Gastroesophageal sphincter (tissue), 4 donors: ENCODE data around the gene SLC22A25. TPM values are rescaled to one million over a fixed set of nuclear protein-coding genes. Genes with fewer than 3 reads are reported as not detected.
"Not testable (repeated sequence)": the region's sequence is repeated elsewhere in the genome, so short reads cannot be mapped to it uniquely, and the experiment has no call there.

ENCODE experiments used
- ATAC-seq: fragments of 150-250 bp; one replicate; pipeline ENCODE4 v1.9.1; 2016; ENCODE audit warnings: mild to moderate bottlenecking, moderate library complexity
- H3K27ac ChIP-seq, 4 donors: fragments of 200-600 bp; sonication (generic) in 3 of 4; 1 replicate in 3 of 4; 2 replicates in 1 of 4; pipeline ENCODE4 v1.5.1; 2016 to 2019
- H3K27me3 ChIP-seq: fragments of 200-600 bp; sonication (generic); one replicate; pipeline ENCODE4 v1.5.1; 2019
- H3K36me3 ChIP-seq, 2 donors: fragments of 200-600 bp; sonication (generic); one replicate each; pipeline ENCODE4 v1.5.1; 2019; ENCODE audit warnings: control low read depth in 1 of 2
- H3K4me1 ChIP-seq, 3 donors: fragments of 200-600 bp; sonication (generic); 1 replicate in 2 of 3; 2 replicates in 1 of 3; pipeline ENCODE4 v1.5.1; 2016 to 2019; ENCODE audit warnings: control low read depth in 2 of 3
- H3K4me3 ChIP-seq, 2 donors: fragments of 200-600 bp; sonication (generic); one replicate each; pipeline ENCODE4 v1.5.1; 2019; ENCODE audit warnings: mild to moderate bottlenecking in 1 of 2, moderate library complexity in 1 of 2
- H3K9me3 ChIP-seq, 3 donors: fragments of 200-600 bp; sonication (generic); one replicate each; pipeline ENCODE4 v1.5.1; 2017 to 2019; ENCODE audit warnings: control low read depth in 2 of 3
- CTCF ChIP-seq, 4 experiments: fragments of 200-600 bp in 2 of 4; fragments of 450-650 bp in 2 of 4; sonication (generic) in 1 of 4; IDR thresholded peaks; one replicate each; pipeline ENCODE4 v1.5.1; 2017 to 2019; ENCODE audit warnings: antibody characterized with exemption in 4 of 4, mild to moderate bottlenecking in 2 of 4, moderate library complexity in 2 of 4
- EP300 ChIP-seq: sonication (generic); formaldehyde crosslinking; IDR thresholded peaks from one replicate; pipeline ENCODE4 v1.6.1; 2017; ENCODE audit warnings: antibody characterized with exemption, mild to moderate bottlenecking
- POLR2A ChIP-seq, 2 donors: fragments of 450-650 bp; IDR thresholded peaks; one replicate each; pipeline ENCODE4 v1.6.1; 2017; ENCODE audit warnings: antibody characterized with exemption in 2 of 2, mild to moderate bottlenecking in 2 of 2, moderate library complexity in 1 of 2
- POLR2AphosphoS5 ChIP-seq: sonication (generic); formaldehyde crosslinking; IDR thresholded peaks from one replicate; pipeline ENCODE4 v1.6.1; 2017; ENCODE audit warnings: antibody characterized with exemption
- WGBS, 2 donors: methylation state at CpG; one replicate each; pipeline ENCODE4 v1.1.5; 2018; ENCODE audit warnings: low coverage in 1 of 2; 5-methylcytosine and 5-hydroxymethylcytosine counted together
- total RNA-seq, 4 donors: library from RNA; depleted of rRNA; stranded (reverse); fragments of >200 nt; gene quantifications; one replicate each; pipeline ENCODE4 v1.1.0, GENCODE V29; 2016

SLC22A25 gene
- total RNA-seq, 4 donors from 2014 or later = not detected

- H3K9me3 ChIP-seq = no peaks in the 10 kb centered on the region
- no peak overlapping the region for H3K4me3 ChIP-seq
- no peaks in the 10 kb centered on the region for H3K4me1 ChIP-seq
- H3K27me3 ChIP-seq = peaks cover 6% of the 10 kb centered on the region
- H3K36me3 ChIP-seq = no peaks in the 10 kb centered on the region
- TF ChIP-seq POLR2AphosphoS5 (no peak), CTCF (IDR thresholded peaks at IDR 0.05) (no peak), EP300 (no peak), POLR2A (IDR thresholded peaks at IDR 0.05) (no peak)
- ATAC-seq = no peak
- WGBS, 2 donors = 72 to 73% methylated on average over 3 to 5 of the region's 5 CpGs
- H3K27ac ChIP-seq = no peak overlapping the region
Observed at GRCh38 chr11:63250162-63251050, 7.0 kb upstream of the SLC22A25 start.

- TF ChIP-seq EP300 = no peak
- TF ChIP-seq POLR2AphosphoS5 = no peak
- TF ChIP-seq POLR2A (IDR thresholded peaks at IDR 0.05) = no peak
- no peak for TF ChIP-seq CTCF (IDR thresholded peaks at IDR 0.05)
- Histone ChIP-seq H3K9me3 (no peaks in the 10 kb centered on the region), H3K4me1 (no peaks in the 10 kb centered on the region), H3K27me3 (peaks cover 6% of the 10 kb centered on the region), H3K4me3 (no peak overlapping the region), H3K27ac (no peak overlapping the region), H3K36me3 (no peaks in the 10 kb centered on the region)
- 55 to 59% methylated on average over 3 of the region's 3 CpGs for WGBS, 2 donors
- no peak for ATAC-seq
Observed at GRCh38 chr11:63248966-63249365, 5.6 kb upstream of the SLC22A25 start.

GRCh38 chr11:63247237-63248002 is 4.0 kb upstream of the SLC22A25 start:
- not testable (repeated sequence) for H3K27ac ChIP-seq, H3K9me3 ChIP-seq, H3K36me3 ChIP-seq, H3K4me3 ChIP-seq, H3K4me1 ChIP-seq, ATAC-seq
- H3K27me3 ChIP-seq = peaks cover 15% of the 10 kb centered on the region
- 30 to 40% methylated on average over 3 to 6 of the region's 7 CpGs for WGBS, 2 donors

- no peaks in the 10 kb centered on the region for H3K4me1 ChIP-seq
- no peak overlapping the region for H3K27ac ChIP-seq
- peaks cover 15% of the 10 kb centered on the region for H3K27me3 ChIP-seq
- no peaks in the 10 kb centered on the region for H3K9me3 ChIP-seq
- WGBS, 2 donors = 67 to 83% methylated on average over 1 of the region's 1 CpG
- TF ChIP-seq EP300 = no peak
- TF ChIP-seq CTCF (IDR thresholded peaks at IDR 0.05) = no peak
- no peak for TF ChIP-seq POLR2AphosphoS5
- no peak for TF ChIP-seq POLR2A (IDR thresholded peaks at IDR 0.05)
- no peaks in the 10 kb centered on the region for H3K36me3 ChIP-seq
- H3K4me3 ChIP-seq = no peak overlapping the region
- no peak for ATAC-seq
Observed at GRCh38 chr11:63246045-63246444, 2.6 kb upstream of the SLC22A25 start.

GRCh38 chr11:63244862-63245261 is 1.5 kb upstream of the SLC22A25 start:
- no peak overlapping the region for H3K4me3 ChIP-seq
- H3K4me1 ChIP-seq = no peaks in the 10 kb centered on the region
- TF ChIP-seq POLR2AphosphoS5 (no peak), POLR2A (IDR thresholded peaks at IDR 0.05) (no peak), CTCF (IDR thresholded peaks at IDR 0.05) (no peak), EP300 (no peak)
- peaks cover 15% of the 10 kb centered on the region for H3K27me3 ChIP-seq
- no peak overlapping the region for H3K27ac ChIP-seq
- ATAC-seq = no peak
- H3K36me3 ChIP-seq = no peaks in the 10 kb centered on the region
- WGBS, 2 donors = 63 to 74% methylated on average over 2 of the region's 2 CpGs
- H3K9me3 ChIP-seq = no peaks in the 10 kb centered on the region
